Posterior cingulate gyrus (tissue), 11 donors: Measurements from ENCODE around the gene TBL3.
"Not testable (repeated sequence)": the region's sequence is repeated elsewhere in the genome, so short reads cannot be mapped to it uniquely, and the experiment has no call there.

Experiments
- DNase-seq, 10 donors: peaks; one replicate each; pipeline versions ENCODE4 v3.0.0 to v3.0.0-alpha.2; 2020 to 2021; ENCODE audit warnings: mixed read lengths in 3 of 10
- intact Hi-C: fragments of 100-400 bp; cut with DNase I; formaldehyde crosslinking; loops from one replicate; pipeline ENCODE4 v1.15.1; 2023

TBL3 gene

DNA sequence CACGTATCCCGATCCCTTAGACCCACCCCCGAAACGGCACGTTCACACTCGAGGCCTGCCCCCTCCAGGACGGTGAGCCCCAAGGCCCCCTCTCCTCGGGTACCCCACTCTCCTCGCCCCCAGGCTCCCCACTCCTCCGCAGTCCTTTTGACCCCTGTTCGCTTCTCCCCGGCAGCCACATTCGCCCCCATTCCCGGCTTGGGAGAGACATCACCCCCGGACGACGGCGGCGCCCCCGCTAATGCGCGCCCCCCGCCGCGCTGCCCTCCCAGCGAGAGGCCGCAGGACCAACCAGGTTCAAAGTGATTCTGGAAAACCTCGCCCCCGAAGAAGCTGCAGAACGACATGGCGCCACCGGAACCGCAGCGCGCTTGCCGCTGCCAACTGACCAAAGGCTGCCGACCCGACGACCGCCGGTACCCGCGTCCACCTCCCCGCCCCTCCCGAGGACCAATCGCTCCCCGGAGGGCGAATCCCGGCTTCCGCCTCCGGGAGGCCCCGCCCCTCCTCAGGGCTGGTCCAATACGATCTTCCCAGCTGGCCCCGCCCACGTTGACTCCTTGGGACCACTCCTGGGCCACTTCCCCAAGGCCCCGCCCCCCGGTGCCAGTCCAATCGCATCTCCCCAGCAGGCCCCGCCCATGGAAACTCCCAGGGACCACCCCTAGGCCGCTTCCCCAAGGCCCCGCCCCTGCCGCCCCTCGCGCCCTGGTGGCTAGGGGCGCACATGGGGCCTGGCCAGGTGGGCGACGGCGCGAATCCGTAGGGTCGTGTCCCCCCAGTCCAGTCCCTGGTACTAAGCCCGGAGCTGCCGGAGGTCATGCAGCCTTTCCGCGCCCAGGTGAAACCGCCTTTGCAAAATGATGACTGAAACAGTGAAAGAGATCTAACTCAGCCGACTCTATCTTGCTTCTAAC is 28.8 kb upstream of the TBL3 start, which contains the start of gene MSRB1:
MSRB1 (minus strand) TSS at position 390 of the 917 bp plus-strand sequence; CDS start at position 347, 43 bp downstream.
- intact Hi-C loops = no loop called here

DNA sequence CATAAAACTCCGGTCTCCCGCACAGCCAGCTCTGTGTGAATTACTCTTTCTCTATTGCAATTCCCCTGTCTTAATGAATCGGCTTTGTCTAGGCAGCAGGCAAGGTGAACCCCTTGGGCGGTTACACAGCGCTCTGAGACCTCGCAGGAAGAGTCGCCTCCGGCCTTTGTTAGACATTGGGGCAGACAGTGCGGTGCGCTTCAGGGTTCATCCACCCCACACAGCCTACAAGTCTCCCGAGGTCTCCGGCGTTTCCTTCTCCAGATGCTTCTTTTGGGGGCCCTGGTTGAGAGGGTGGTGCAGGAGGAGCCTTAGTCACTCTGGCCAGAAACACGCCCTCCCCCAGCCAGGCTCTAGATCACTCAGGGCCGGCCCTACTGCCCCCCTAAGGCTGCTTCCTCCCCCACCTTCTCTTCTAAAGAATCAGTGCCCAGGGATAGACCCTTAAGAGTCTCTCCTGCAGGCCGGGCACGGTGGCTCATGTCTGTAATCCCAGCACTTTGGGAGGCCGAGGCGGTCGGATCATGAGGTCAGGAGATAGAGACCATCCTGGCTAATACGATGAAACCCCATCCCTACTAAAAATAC is 27.1 kb upstream of the TBL3 start:
- intact Hi-C loops = no loop called here
- DNase-seq = no peak

More for the DNA sequence above, 28.8 kb upstream of the TBL3 start, which contains the start of gene MSRB1:
- DNase-seq = peak; percentile 98 to 100 (median 100)

DNA sequence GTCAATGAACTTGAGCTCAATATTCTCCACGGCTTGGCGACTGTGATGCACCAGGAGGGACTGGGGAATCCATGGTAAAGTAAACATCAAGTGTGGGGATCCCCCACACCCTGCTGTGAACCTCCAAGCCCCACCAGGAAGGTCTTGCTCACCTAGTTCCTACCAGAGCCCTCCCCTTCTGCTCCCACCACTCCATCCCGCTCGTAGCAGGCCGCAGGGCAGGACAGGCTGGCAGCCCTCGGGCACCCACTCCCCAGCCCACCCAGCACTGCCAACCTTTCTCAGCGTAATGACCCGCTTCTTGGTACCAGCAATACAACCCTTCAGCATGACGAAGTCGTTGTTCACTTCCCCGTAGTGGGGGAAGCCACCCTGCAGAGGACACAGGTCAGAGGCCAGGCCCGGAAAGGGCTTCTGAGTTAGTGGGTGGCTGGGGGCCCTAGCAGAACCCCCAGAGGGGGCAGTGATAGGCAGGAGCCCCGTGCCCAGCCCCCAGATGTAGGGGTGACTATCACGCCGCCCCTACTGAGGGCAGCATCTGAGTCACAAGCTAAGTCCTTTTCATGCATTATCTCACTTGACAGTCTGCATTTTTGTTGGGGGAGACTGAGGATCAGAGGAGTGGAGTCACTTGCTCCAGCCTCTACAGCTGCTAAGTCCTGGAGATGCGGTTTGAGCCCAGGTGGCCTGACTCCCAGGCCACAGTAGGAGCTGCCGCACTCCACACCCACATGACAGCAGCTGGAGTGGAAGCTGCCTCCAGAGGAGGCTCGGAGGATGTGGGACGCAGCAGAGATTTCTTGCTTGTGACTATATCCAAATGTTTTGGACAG is 26.1 kb upstream of the TBL3 start:
- intact Hi-C loops = no loop called here
- DNase-seq = no peak

DNA sequence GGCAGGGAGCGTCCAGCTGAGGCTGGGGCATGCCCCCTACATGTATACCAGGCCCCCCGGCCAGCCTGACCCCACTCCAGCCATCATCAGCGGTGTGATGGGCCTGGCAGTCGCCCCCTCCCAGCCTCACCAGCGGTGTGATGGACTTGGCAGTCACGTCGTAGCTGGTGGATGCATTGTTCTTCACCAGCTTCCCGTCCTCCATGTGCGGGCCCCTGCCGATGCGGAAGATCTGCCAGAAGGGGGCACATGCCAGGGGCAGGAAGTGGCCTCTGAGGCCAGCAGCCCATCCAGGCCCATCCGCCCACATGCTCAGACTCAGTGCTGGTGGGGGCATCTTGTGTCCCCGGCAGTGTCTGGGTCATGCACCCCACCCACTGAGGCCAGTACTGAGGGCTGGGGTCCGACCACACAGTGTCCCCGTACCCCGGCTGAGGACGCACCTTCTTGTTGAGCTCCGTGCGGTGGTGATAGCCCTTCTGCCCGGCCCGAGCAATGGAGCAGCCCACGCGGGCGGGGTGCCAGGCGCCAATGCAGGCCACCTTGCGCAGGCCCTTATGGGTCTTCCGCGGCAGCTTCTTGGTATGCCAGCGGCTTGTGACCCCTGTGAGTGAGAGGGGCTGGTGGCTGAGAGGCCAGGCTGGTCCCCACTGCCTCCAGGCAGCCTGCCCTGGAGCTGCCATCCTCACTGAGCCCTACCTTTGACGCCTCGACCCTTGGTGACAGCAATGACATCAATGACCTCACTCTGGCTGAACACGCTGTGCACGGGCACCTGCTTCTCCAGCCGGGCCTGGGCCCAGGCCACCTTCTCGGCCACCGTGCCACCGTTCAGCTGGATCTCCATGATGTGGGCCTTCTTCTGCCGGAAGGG is 25.1 kb upstream of the TBL3 start:
- intact Hi-C loops = no loop called here

GRCh38 chr16:1947369-1947670 is 24.5 kb upstream of the TBL3 start:
- intact Hi-C loops = no loop called here
- DNase-seq = no peak

More for the DNA sequence above, 25.1 kb upstream of the TBL3 start:
- no peak for DNase-seq

- intact Hi-C loops = no loop called here
- DNase-seq = no peak
These were observed 22.3 kb upstream of the TBL3 start for GRCh38 chr16:1949507-1949906.

- intact Hi-C loops = no loop called here
- no peak for DNase-seq
These were observed 21.8 kb upstream of the TBL3 start for GRCh38 chr16:1950047-1950446.

DNA sequence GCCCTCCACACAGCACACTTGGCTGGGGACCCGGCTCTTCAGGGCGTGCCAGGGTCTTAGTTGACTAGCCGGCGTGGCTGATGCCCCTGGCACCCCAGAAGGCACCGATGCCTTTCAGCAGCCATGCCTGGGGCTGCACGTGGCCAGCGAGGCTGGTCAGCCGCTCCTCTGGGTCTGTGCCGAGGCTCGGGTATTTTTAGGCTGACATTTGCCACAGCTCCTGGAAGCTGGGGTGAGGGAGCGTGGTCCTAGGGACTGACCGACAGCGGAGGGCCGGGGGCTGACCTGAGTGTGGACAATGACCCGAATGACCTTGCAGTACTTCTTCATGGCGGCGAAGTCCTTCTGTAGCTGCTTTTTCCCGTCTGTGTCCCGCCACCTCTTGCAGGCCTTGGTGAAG is 21.3 kb upstream of the TBL3 start:
- intact Hi-C loops = no loop called here
- DNase-seq = no peak

DNA sequence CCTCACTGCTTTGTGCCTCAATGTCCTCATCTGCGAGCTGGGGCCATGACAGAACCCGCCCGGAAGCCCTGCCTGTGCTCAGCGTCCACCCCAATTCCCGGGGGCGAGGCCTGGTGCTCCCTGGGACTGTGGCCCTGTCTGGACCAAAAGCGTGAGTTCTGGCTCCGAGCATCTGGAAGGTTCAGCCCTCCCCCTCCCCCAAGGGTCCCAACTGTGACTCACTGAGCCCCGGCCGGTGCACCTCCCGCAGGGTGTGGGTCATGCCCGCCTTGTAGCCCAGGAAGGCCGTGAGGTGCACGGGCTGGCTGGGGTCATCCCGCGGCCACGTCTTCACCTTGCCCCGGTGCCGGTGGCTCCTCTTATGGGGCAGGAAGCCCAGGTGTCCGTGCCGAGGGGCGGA is 18.1 kb upstream of the TBL3 start:
- DNase-seq = no peak
- intact Hi-C loops = no loop called here

DNA sequence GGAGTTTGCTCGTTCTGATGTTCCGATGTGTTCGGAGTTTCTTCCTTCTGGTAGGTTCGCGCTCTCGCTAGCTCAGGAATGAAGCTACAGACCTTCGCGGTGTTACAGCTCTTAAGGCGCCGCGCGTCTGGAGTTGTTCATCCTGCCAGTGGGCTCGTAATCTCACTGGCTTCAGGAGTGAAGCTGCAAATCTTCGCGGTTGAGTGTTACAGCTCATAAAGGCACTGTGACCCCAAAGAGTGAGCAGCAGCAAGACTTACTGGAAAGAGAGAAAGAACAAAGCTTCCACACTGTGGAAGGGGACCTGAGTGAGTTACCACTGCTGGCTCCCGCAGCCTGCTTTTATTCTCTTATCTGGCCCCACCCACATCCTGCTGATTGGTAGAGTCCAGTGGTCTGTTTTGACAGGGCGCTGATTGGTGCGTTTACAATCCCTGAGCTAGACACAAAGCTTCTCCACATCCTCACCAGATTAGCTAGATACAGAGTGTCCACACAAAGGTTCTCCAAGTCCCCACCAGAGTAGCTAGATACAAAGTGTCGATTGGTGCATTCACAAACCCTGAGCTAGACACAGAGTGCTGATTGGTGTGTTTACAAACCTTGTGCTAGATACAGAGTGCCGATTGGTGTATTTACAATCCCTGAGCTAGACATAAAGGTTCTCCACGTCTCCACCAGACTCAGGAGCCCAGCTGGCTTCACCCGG is 14.3 kb upstream of the TBL3 start:
- DNase-seq, intact Hi-C loops: not testable (repeated sequence)

DNA sequence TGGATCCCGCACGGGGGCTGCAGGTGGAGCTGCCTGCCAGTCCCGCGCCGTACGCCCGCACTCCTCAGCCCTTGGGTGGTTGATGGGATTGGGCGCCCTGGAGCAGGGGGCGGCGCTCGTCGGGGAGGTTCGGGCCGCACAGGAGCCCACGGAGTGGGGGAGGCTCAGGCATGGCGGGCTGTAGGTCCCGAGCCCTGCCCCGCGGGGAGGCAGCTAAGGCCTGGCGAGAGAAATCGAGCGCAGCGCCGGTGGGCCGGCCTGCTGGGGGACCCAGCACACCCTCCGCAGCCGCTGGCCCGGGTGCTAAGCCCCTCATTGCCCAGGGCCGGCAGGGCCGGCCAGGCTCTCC is 13.7 kb upstream of the TBL3 start:
- intact Hi-C loops, DNase-seq: not testable (repeated sequence)

GRCh38 chr16:1958715-1959268 is 13.1 kb upstream of the TBL3 start:
- DNase-seq = no peak
- intact Hi-C loops = no loop called here

DNA sequence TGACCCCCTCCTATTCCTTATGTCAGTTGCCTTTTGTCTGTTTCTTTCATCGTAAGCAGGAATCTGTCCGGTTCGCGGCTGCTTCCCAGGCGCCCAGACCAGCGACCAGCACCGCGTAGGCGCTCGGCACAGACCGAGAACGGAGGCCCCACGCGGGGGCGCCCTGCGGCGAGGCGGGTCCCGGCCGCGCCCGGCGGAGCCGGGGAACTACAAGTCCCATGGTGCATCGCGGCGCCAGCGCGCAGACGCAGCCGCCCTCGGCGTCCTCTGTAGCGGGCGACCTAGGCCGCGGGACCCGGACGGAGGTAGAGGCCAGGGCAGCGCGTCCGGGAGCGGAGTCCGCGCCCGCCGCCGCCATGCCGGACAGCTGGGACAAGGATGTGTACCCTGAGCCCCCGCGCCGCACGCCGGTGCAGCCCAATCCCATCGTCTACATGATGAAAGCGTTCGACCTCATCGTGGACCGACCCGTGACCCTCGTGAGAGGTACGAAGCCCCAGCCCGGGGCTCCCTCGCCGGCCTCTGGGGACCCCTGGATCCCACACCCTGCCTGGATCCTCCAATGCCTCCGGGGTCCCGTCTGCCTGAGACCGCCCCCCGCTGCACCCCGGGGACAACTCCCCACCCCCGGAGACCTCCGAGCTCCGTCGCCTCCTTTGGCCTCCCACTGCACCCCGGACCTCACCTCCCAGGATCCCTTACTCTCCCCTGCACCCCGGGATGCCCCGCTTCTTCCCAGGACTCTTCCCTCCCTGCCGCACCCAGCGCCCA is 12.4 kb upstream of the TBL3 start, which contains the start of gene NDUFB10:
NDUFB10 (plus strand) TSS at position 270 of the 771 bp plus-strand sequence; CDS start at position 357, 87 bp downstream.
- peak; percentile 88 to 99 (median 92) for DNase-seq
- intact Hi-C loops = loop anchor here (5.0 kb wide), 1 partner anchor 187 kb away; the partner anchor contains the start of genes EME2, MRPS34 and NME3

DNA sequence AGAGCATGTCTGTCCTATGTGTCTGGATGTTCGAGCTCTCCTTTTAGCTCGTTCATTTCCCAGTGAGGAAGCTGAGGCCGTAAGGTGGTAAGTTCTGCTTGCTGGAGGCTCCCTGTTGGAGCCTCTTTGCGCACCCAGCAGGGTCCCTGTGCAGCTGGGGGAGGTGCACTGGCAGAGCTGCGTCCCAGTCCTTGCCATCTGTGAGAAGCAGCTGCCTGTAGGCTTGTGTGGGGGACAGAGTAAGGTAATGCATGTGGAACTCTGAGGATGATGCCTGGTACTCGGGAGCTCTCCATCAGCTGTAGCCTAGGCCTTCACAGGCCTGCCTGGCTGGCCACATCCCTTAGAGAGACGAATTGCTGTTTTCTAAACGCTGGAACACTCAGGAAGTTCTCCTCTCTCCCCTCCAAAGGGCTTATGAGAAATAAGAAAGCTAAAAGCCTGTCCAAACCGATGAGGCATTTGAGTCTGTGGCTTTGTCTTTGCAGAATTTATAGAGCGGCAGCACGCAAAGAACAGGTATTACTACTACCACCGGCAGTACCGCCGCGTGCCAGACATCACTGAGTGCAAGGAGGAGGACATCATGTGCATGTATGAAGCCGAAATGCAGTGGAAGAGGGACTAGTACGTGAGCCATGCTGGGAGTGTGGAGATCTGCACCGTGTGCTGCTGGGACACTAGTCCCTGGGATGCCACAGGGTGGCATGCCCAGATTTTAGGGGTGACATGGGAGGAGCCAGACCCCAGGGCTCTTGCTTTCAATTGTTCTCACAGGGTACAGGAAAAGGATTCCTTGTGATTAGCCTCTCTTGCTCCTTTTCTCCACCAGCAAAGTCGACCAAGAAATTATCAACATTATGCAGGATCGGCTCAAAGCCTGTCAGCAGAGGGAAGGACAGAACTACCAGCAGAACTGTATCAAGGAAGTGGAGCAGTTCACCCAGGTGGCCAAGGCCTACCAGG is 10.9 kb upstream of the TBL3 start:
- DNase-seq = no peak
- intact Hi-C loops = loop anchor here (5.0 kb wide), 1 partner anchor 189 kb away; the partner anchor contains the start of genes EME2, MRPS34 and NME3

GRCh38 chr16:1961651-1962067 is 10.2 kb upstream of the TBL3 start:
- no peak for DNase-seq
- intact Hi-C loops = loop anchor here (5.0 kb wide), 1 partner anchor 189 kb away; the partner anchor contains the start of genes EME2, MRPS34 and NME3
